T-helper 2 cell treated with Interferon-gamma antibody and Interleukin-4, amounts not matched to agents 5 μg/mL and 100 μg/mL, for 36 hours (primary cell): Measurements from ENCODE around the gene ANGEL2.
A peak's percentile ranks its signal among the peaks of the same experiment; 100 is the strongest.

Source experiments
- DNase-seq: peaks from one replicate; pipeline ENCODE4 v3.0.0; 2021; ENCODE audit warnings: low spot score
- H3K27ac Mint-ChIP-seq: one replicate; pipeline ENCODE4 v1.8.0; 2021; ENCODE audit warnings: mild to moderate bottlenecking, mixed read lengths
- H3K27me3 Mint-ChIP-seq: one replicate; pipeline ENCODE4 v1.8.0; 2021; ENCODE audit warnings: low read depth, mixed read lengths
- H3K36me3 Mint-ChIP-seq: one replicate; pipeline ENCODE4 v1.8.0; 2021; ENCODE audit warnings: low read depth, mixed read lengths
- H3K4me1 Mint-ChIP-seq: one replicate; pipeline ENCODE4 v1.8.0; 2021; ENCODE audit warnings: low read depth, mixed read lengths
- H3K4me3 Mint-ChIP-seq: one replicate; pipeline ENCODE4 v1.8.0; 2022; ENCODE audit warnings: mild to moderate bottlenecking, moderate library complexity, mixed read lengths
- H3K9me3 Mint-ChIP-seq: one replicate; pipeline ENCODE4 v1.8.0; 2021; ENCODE audit warnings: mixed read lengths

ANGEL2 gene, protein sequence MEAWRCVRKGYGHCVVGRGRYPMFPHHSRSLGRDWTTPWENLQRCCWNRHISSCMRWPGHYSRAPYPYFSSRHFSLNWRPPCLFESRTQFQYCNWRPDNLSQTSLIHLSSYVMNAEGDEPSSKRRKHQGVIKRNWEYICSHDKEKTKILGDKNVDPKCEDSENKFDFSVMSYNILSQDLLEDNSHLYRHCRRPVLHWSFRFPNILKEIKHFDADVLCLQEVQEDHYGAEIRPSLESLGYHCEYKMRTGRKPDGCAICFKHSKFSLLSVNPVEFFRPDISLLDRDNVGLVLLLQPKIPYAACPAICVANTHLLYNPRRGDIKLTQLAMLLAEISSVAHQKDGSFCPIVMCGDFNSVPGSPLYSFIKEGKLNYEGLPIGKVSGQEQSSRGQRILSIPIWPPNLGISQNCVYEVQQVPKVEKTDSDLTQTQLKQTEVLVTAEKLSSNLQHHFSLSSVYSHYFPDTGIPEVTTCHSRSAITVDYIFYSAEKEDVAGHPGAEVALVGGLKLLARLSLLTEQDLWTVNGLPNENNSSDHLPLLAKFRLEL

DNA sequence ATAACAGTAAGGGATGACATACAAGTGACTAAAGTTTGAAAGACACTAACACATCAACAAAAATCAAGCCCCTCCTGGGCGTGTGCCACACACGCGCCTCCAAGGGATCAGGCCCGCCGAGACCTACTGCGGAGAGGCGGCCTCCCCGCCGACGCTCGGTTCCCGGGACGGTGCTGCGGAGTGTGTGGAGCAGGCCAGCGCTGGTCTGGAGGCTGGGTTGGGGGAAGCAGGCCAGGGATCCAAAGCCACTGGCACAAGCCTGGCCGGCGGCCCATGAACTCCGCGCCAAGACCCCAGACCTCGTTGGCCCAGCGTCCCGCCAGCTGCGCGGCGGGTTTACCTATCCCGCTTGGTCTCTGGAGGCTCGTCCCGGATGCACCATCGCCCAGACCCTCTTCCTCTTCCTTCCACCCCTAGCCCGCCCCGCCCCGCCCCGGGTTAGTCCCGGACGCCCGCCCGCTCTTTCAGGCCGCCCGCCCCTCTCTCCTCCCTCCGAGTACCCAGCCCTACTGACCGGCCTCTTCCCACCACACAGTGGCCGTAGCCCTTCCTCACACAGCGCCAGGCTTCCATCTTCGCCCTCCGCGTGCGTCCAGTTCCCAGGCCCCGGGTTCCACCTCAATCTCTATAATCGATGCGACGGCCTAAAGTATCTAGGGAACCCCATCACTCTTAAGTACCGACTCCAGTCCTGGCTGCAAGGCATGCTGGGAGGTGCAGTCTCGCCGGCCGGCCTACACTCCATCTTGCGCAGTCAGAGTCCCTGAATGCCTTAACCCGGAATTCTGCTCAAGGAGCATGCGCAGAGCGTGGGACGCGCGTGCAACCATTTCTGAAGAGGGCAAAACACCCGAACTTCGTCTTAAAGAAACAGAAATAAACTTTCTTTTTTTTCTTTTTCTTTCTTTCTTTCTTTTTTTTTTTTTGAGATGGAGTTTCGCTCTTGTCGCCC, at the start of gene ANGEL2:
TSS of gene ANGEL2 (minus strand) at position 769 of the 952 bp plus-strand sequence. CDS start at position 573, 196 bp downstream.
- peaks cover 23% of the 10 kb centered on the region for H3K36me3 Mint-ChIP-seq
- H3K4me3 Mint-ChIP-seq = peak within 1 kb of the TSS; percentile 100
- H3K9me3 Mint-ChIP-seq = no peaks in the 10 kb centered on the region
- H3K4me1 Mint-ChIP-seq = peaks cover 25% of the 10 kb centered on the region
- DNase-seq = peak; percentile 96
- peaks cover 6% of the 10 kb centered on the region for H3K27me3 Mint-ChIP-seq
- peak within 1 kb of the TSS; percentile 100 for H3K27ac Mint-ChIP-seq

DNA sequence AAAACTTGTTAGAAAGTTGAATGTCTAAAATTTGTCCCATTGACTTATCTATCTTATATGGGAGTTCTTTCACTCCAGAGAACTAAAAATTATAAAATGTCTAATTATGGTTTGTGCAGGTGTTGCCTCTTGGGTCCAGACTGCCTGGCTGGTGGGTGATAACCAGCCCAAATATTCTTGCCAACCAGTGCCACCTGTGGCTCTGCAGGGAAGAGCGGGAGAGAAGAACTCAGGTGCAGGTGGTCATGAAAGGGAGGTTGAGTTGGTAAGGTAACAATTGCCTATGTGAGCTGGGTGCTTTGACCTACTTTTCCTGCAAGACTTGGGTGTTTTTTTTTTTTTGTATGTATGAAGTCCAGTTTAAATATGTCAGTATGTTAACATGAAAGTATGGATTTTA, 45.6 kb upstream of the ANGEL2 start:
- Mint-ChIP-seq H3K4me3 (no peak overlapping the region), H3K4me1 (peaks cover 1% of the 10 kb centered on the region), H3K27me3 (no peaks in the 10 kb centered on the region), H3K36me3 (peaks cover 2% of the 10 kb centered on the region), H3K27ac (no peak overlapping the region), H3K9me3 (peaks cover 4% of the 10 kb centered on the region)
- no peak for DNase-seq

DNA sequence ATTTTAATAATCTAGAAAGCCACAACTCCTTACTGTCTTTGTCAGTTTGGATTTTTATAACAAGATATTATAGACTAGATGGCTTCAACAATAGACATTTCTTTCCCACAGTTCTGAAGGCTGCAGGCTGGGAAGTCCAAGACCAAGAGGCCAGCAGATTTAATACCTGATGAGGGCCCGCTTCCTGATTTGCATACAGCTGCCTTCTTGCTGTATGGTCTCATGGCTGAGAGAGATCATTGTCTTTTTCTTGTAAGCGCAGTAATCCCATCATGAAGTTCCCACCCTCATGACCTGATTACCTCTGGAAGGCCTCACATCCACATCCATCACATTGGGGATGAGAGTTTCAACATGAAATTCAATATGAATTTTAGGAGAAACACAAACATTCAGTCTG, 45.2 kb upstream of the ANGEL2 start:
- DNase-seq = no peak
- Mint-ChIP-seq H3K27ac (no peak overlapping the region), H3K9me3 (peaks cover 4% of the 10 kb centered on the region), H3K27me3 (no peaks in the 10 kb centered on the region), H3K36me3 (peaks cover 2% of the 10 kb centered on the region), H3K4me1 (peaks cover 1% of the 10 kb centered on the region), H3K4me3 (no peak overlapping the region)

DNA sequence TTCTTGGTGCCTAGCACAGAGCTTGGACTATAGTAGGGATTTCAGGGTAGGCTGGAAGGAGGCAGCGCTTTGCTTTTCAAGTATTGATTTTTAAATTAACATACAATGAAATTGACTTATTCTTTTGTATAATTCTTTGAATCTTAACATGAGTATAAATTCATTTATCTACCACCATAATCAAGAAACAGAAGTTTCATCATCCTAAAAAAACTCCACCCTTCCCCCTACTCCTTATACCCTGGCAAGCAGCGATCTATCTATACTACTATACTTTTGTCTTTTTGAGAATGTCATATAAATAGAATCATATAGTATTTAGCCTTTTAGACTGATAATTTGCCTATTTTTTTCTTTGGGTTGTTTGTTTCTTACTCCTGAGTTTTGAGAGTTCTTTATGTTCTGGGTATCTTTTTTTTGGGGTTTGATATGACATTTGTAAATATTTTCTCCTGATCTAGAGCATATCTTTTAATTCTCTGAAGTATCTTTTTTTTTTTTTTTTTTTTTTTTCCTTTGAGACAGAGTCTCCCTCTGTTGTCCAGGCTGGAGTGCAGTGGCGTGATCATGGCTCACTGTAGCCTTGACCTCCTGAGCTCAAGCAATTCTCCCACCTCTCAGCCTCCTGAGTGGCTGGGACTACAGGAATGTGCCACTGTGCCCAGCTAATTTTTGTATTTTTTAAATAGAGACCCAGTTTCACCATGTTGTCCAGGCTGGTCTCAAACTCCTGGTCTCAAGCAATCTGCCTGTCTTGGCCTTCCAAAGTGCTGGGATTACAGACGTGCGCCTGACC, 41.8 kb upstream of the ANGEL2 start:
- H3K4me1 Mint-ChIP-seq = peaks cover 9% of the 10 kb centered on the region
- peaks cover 6% of the 10 kb centered on the region for H3K36me3 Mint-ChIP-seq
- no peaks in the 10 kb centered on the region for H3K27me3 Mint-ChIP-seq
- no peak for DNase-seq
- peaks cover 4% of the 10 kb centered on the region for H3K9me3 Mint-ChIP-seq
- H3K27ac Mint-ChIP-seq = no peak overlapping the region
- H3K4me3 Mint-ChIP-seq = no peak overlapping the region

DNA sequence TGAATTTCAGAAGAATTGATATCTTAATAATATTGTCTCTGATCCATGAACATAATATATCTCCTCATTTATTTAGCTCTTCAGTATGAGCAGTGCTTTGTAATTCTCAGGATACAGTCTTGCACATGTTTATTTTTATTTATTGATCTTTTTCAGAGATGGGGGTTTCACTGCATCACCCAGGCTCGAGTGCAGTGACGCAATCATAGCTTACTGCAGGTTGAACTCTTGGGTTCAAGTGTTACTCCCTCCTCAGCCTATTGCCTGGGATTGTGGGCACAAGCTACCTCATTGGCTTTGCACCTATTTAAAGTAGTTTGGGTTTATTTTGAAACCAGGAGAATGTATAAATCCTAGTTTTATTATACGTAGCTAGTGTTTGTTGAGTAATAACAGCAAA, 40.1 kb upstream of the ANGEL2 start:
- peaks cover 5% of the 10 kb centered on the region for H3K9me3 Mint-ChIP-seq
- no peak overlapping the region for H3K4me3 Mint-ChIP-seq
- DNase-seq = no peak
- H3K36me3 Mint-ChIP-seq = peaks cover 7% of the 10 kb centered on the region
- no peak overlapping the region for H3K27ac Mint-ChIP-seq
- no peaks in the 10 kb centered on the region for H3K27me3 Mint-ChIP-seq
- H3K4me1 Mint-ChIP-seq = peaks cover 16% of the 10 kb centered on the region

DNA sequence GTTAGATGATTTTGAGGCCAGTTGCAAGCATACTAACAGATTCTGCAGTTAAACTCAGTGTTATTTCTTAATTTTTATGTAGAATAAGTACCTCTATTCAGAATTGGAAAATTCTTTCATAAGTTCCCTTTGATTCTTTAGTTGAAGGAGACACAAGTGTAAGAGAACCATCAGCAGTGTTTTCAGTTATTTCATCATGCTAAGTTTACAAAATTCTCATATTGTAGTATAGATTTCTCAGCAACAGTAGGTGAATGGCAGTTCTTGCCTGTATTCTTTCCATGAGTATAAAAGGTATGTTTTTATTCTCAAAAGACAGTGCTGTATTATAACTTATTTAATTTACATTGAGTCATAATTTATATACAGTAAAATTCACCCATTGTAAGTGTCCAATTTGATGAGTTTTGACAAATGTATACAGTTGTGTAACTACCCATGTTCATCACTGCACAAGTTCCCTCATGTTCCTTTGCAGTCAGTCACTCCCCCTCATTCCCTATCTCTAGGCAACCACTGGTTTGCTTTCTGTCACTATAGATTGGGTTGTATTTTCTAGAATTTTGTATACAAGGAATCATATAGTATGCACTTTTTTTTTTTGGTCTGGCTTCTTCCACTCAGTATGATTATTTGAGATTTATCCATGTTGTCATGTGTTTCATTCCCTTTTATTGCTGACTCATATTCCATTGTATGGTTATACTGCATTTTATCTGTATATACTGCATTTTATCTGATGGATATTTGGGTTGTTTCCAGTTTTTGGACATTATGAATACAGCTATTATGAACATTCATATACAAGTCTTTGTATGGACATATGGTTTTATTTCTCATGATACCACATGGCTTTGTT, 39.3 kb upstream of the ANGEL2 start:
- DNase-seq = no peak
- H3K27ac Mint-ChIP-seq = no peak overlapping the region
- peaks cover 13% of the 10 kb centered on the region for H3K9me3 Mint-ChIP-seq
- H3K4me1 Mint-ChIP-seq = peaks cover 24% of the 10 kb centered on the region
- no peaks in the 10 kb centered on the region for H3K27me3 Mint-ChIP-seq
- peaks cover 15% of the 10 kb centered on the region for H3K36me3 Mint-ChIP-seq
- no peak overlapping the region for H3K4me3 Mint-ChIP-seq

DNA sequence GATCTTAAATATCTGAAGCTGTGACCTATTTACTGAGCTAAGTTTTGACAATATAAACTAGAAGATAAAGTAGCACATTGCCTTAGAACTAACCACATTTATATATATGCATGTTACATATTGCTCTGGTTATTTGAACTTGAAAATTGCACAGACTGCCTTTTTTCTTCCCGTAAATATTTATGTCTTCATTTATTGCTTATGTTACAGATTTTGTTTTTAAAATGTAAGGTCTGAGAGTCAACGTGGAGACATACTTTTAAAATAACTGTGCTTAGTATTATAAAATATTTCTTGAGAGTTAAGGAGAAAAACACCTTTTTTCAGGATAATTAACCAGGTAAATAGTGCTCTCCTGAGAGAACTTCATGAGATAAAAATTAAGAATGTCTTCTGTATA, 38.5 kb upstream of the ANGEL2 start:
- no peak overlapping the region for H3K27ac Mint-ChIP-seq

DNA sequence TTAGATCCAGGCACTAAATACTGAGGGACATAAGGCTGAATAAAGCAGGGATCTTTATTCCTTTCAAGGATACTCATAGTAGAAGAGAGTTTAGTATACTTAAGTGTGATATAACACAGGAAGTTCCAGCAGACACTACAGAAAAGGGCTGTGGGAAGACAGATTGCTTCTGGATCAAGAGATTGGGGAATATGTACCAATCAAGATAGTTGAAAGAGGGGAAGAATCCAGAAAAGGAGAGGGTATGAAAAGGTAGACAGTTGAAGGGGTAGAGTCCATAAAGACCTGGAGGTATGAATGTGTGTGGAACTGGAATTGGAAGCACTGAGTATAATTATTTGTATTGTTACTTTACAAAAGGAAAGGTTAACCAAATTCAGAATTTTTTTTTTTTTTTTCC, 37.8 kb upstream of the ANGEL2 start:
- Mint-ChIP-seq H3K4me3 (no peak overlapping the region), H3K27ac (no peak overlapping the region), H3K4me1 (peaks cover 24% of the 10 kb centered on the region), H3K27me3 (peaks cover 3% of the 10 kb centered on the region), H3K9me3 (peaks cover 10% of the 10 kb centered on the region), H3K36me3 (peaks cover 13% of the 10 kb centered on the region)
- DNase-seq = no peak

More for the DNA sequence above, 38.5 kb upstream of the ANGEL2 start:
- Mint-ChIP-seq H3K4me1 (peaks cover 24% of the 10 kb centered on the region), H3K9me3 (peaks cover 12% of the 10 kb centered on the region), H3K36me3 (peaks cover 13% of the 10 kb centered on the region), H3K4me3 (no peak overlapping the region), H3K27me3 (no peaks in the 10 kb centered on the region)
- no peak for DNase-seq

DNA sequence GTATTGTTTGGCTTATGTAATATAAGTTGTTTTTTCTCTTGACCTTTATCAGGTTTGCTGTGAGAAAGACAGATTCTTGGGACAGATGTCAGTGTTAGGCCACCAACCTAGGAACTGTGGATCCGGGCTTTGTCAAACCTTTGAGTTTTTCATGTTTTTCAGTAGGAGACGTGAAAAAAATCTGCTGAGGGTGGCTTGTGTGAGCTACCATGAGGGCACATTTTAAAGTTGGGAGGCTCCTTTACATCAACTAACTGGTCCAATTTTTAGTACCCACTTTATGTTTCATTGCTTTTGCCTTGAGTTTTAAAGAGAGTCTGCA, 36.2 kb upstream of the ANGEL2 start:
- Mint-ChIP-seq H3K4me1 (peaks cover 24% of the 10 kb centered on the region), H3K4me3 (peak overlapping the region; percentile 91)

DNA sequence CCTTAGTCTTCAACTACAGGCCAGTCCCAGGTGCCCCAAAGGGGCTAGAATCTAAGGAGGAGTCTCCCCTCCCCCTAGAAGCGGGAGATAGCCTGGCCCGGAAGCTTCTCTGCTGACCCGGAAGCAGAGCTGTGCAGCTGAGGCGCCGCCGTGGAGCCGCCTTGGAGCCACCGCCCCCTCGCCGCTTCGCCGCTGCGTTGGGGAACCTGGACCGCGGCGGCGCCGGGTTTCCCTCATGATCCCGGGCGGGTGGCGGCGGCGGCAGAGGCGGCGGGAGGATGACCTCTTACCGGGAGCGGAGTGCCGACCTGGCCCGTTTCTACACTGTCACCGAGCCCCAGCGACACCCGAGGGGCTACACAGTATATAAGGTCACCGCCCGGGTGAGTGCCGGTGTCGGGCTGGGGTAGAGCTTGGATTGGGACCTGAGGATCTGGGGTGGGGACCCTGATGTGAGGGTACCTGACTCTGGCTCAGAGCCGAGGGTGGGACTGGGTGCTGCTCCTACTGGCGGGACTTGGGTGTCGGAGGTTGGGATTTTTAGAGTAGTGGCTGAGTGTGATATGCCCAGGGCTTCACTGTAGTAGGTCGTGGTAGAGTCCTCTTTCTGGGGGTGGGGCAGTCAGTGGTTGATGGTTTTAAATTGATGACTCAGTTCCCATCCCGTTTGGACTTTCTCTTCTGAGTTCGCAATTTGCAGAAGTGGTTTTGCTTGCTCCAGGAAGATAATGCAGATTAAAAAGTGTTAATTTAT, 35.6 kb upstream of the ANGEL2 start, which contains the start of gene RPS6KC1:
TSS of gene RPS6KC1 (plus strand) at position 115 of the 754 bp plus-strand sequence. CDS start at position 279, 164 bp downstream.
- Mint-ChIP-seq H3K36me3 (peaks cover 12% of the 10 kb centered on the region), H3K27ac (peak within 1 kb of the TSS; percentile 88), H3K4me3 (peak within 1 kb of the TSS; percentile 91), H3K9me3 (peaks cover 10% of the 10 kb centered on the region), H3K4me1 (peaks cover 24% of the 10 kb centered on the region), H3K27me3 (peaks cover 12% of the 10 kb centered on the region)
- peak; percentile 81 for DNase-seq

More for the DNA sequence above, 36.2 kb upstream of the ANGEL2 start:
- peaks cover 10% of the 10 kb centered on the region for H3K9me3 Mint-ChIP-seq
- H3K27ac Mint-ChIP-seq = peak overlapping the region; percentile 88
- H3K27me3 Mint-ChIP-seq = peaks cover 12% of the 10 kb centered on the region
- DNase-seq = no peak
- H3K36me3 Mint-ChIP-seq = peaks cover 12% of the 10 kb centered on the region

DNA sequence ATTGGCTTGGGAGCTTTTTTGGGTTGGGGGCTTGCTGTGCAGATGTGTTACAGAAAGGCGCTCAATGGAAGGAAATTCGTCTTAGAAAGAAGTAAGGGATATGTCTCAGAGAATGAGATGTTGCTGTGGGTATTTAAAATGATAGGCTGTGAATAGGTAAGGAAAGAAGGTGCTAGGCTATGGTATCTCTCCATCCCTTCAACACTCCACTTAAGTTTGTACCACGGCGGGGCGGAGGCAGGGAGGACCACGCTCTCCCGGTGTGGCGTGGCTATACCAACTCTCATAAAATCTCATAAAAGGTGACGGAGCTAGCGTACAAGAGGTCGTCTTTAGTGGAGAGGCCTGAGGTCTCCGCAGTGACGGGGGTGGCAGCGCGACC, 35.1 kb upstream of the ANGEL2 start:
- Mint-ChIP-seq H3K27me3 (peaks cover 12% of the 10 kb centered on the region), H3K9me3 (peaks cover 10% of the 10 kb centered on the region), H3K4me3 (peak overlapping the region; percentile 91), H3K27ac (peak overlapping the region; percentile 88), H3K36me3 (peaks cover 12% of the 10 kb centered on the region), H3K4me1 (peaks cover 24% of the 10 kb centered on the region)
- DNase-seq = no peak

DNA sequence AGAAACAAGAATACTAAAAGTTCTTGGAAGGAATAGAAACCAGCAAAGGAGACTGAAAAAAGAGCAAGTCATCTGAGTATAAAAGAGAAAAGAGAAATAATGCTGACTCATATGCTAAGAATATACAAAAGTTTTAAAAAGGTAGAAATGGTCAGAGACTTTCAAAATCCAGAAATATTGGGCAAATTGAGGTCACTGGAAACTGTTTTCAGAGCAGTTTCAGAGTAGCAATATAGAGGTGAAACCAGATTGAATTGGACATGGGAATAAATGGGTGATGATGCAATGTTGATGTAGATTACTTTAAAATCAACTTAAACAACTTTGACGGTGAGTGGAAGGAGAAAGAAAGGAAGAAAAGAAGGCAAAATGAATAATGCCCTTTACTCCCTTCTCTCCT, 33.6 kb upstream of the ANGEL2 start:
- Mint-ChIP-seq H3K27ac (no peak overlapping the region), H3K4me1 (peaks cover 24% of the 10 kb centered on the region), H3K9me3 (peaks cover 10% of the 10 kb centered on the region), H3K27me3 (peaks cover 14% of the 10 kb centered on the region), H3K36me3 (peaks cover 12% of the 10 kb centered on the region), H3K4me3 (no peak overlapping the region)
- DNase-seq = no peak
